Endothelial cell of umbilical vein (primary cell): ENCODE data around the gene GXYLT2. TPM values are rescaled to one million over a fixed set of nuclear protein-coding genes. Genes with fewer than 3 reads are reported as not detected.

ENCODE experiments used
- BruUV-seq: library from RNA; stranded (reverse); fragments of 400-500 nt; replicated peaks from 2 replicates; lab custom pipeline; 2021; lab: Mats Ljungman, UMichigan
- CTCF ChIA-PET: fragments of 300-600, 350-600 bp; sonication (Branson Sonifier 250); formaldehyde crosslinking; loops from one replicate; lab custom pipeline; 2021; ENCODE audit warnings: antibody characterized with exemption, inconsistent platforms; lab: Charles Lee
- POLR2A ChIA-PET: fragments of 300-600, 350-600 bp; sonication (Branson Sonifier 250); formaldehyde crosslinking; loops from one replicate; lab custom pipeline; 2021; ENCODE audit warnings: antibody characterized with exemption, inconsistent platforms; lab: Charles Lee
- DNase-seq: peaks from one replicate; pipeline ENCODE4 v3.0.0-alpha.2; 2011; ENCODE audit warnings: low read depth, low spot score
- FAIRE-seq: peaks from 2 replicates; lab custom pipeline; 2011; peaks lifted over from hg19 to GRCh38; lab: Jason Lieb, UNC
- H2AFZ ChIP-seq: 2 replicates; pipeline ENCODE4 v1.6.0; 2012; ENCODE audit warnings: low read depth, low read length, control low read depth, inconsistent platforms
- H3K27ac ChIP-seq: 2 replicates; pipeline ENCODE4 v1.5.1; 2011; ENCODE audit warnings: low read depth, mild to moderate bottlenecking, control low read depth, low read length, moderate library complexity; ENCODE audit not compliant: insufficient read depth
- H3K27me3 ChIP-seq, 2 experiments: 2 replicates each; pipeline versions ENCODE4 v1.6.0 to v1.6.1; 2011; ENCODE audit warnings: low read length in 2 of 2, mixed read lengths in 1 of 2; ENCODE audit not compliant: control insufficient read depth in 2 of 2, insufficient read depth in 2 of 2
- H3K36me3 ChIP-seq, 2 experiments: 2 replicates in 1 of 2; 3 replicates in 1 of 2; pipeline ENCODE4 v1.5.1; 2011; ENCODE audit warnings: low read length in 2 of 2, mild to moderate bottlenecking in 1 of 2, moderate library complexity in 1 of 2; ENCODE audit not compliant: control insufficient read depth in 2 of 2, insufficient read depth in 2 of 2; ENCODE audit errors: extremely low read depth in 1 of 2
- H3K4me1 ChIP-seq: 3 replicates; pipeline ENCODE4 v1.5.1; 2011; ENCODE audit warnings: mild to moderate bottlenecking, low read length; ENCODE audit not compliant: control insufficient read depth, insufficient read depth; ENCODE audit errors: extremely low read depth
- H3K4me2 ChIP-seq: 2 replicates; pipeline ENCODE4 v1.6.1; 2011; ENCODE audit warnings: low read length, control low read depth, mixed read lengths; ENCODE audit not compliant: insufficient read depth
- H3K4me3 ChIP-seq, 3 experiments: fragments of 200-600 bp in 1 of 3; sonication (generic), shearing (Covaris generic) in 1 of 3; replicated peaks in 1 of 3; 2 replicates each; pipeline ENCODE4 v1.5.1; 2011 to 2016; ENCODE audit warnings: control low read depth in 3 of 3, low read length in 3 of 3, mild to moderate bottlenecking in 2 of 3, inconsistent platforms in 1 of 3, low read depth in 1 of 3, moderate library complexity in 1 of 3; ENCODE audit not compliant: insufficient read depth in 1 of 3
- H3K79me2 ChIP-seq: 2 replicates; pipeline ENCODE4 v1.6.0; 2012; ENCODE audit warnings: low read length, inconsistent platforms; ENCODE audit not compliant: control insufficient read depth, insufficient read depth
- H3K9ac ChIP-seq: replicated peaks from 2 replicates; pipeline ENCODE3; 2011; ENCODE audit warnings: low read length, control low read depth; ENCODE audit not compliant: insufficient read depth; ENCODE audit errors: extremely low read depth
- H3K9me1 ChIP-seq: replicated peaks from 3 replicates; pipeline ENCODE4 v1.6.0; 2011; ENCODE audit warnings: mild to moderate bottlenecking, low read length; ENCODE audit not compliant: control insufficient read depth, insufficient read depth; ENCODE audit errors: extremely low read depth
- H3K9me3 ChIP-seq: replicated peaks from 2 replicates; pipeline ENCODE4 v1.5.1; 2012; ENCODE audit warnings: low read length, inconsistent platforms; ENCODE audit not compliant: control insufficient read depth, insufficient read depth
- H4K20me1 ChIP-seq: replicated peaks from 2 replicates; pipeline ENCODE3; 2011; ENCODE audit warnings: mild to moderate bottlenecking, low read length; ENCODE audit not compliant: control insufficient read depth, insufficient read depth; ENCODE audit errors: extremely low read depth
- EZH2 ChIP-seq: IDR thresholded peaks from 2 replicates; pipeline ENCODE4 v1.6.1; 2012; ENCODE audit warnings: borderline replicate concordance, low read depth, mild to moderate bottlenecking, moderate library complexity, low read length, inconsistent platforms; ENCODE audit not compliant: severe bottlenecking
- FOS ChIP-seq: IDR thresholded peaks from 2 replicates; pipeline ENCODE4 v1.6.1; 2011; ENCODE audit warnings: mild to moderate bottlenecking, low read length, moderate library complexity, borderline replicate concordance; ENCODE audit not compliant: insufficient read depth
- GATA2 ChIP-seq: IDR thresholded peaks from 2 replicates; pipeline ENCODE4 v1.7.0; 2011; ENCODE audit warnings: low read depth, mild to moderate bottlenecking, moderate library complexity, mixed read lengths, low read length; ENCODE audit not compliant: insufficient read length, insufficient read depth
- JUN ChIP-seq: IDR thresholded peaks from 2 replicates; pipeline ENCODE4 v1.6.1; 2011; ENCODE audit warnings: borderline replicate concordance, low read depth; ENCODE audit not compliant: insufficient read length, insufficient read depth
- MYC ChIP-seq: IDR thresholded peaks from one replicate; pipeline ENCODE4 v1.6.1; 2011; ENCODE audit warnings: mild to moderate bottlenecking, low read depth, low read length
- POLR2A ChIP-seq: IDR thresholded peaks from 2 replicates; pipeline ENCODE4 v1.6.1; 2012; ENCODE audit warnings: low read depth, mild to moderate bottlenecking, control low read depth, low read length
- POLR2AphosphoS5 ChIP-seq: IDR thresholded peaks from 2 replicates; pipeline ENCODE4 v1.6.1; 2012; ENCODE audit warnings: low read depth, mild to moderate bottlenecking, control low read depth, low read length, moderate library complexity; ENCODE audit not compliant: insufficient read depth
- dilution Hi-C: fragments of 300-500 bp; cut with MboI; formaldehyde crosslinking; loops from one replicate; pipeline ENCODE4 v1.15.0; 2019; ENCODE audit warnings: low sequenced_read_pairs; ENCODE audit not compliant: extremely low pct_ligation_motif_present
- intact Hi-C: fragments of 100-400 bp; cut with micrococcal nuclease; formaldehyde crosslinking; loops from one replicate; pipeline ENCODE4 v1.10.0; 2022
- polyA plus RNA-seq, 4 experiments: library from polyadenylated mRNA; depleted of rRNA in 3 of 4; stranded (reverse) in 3 of 4; unstranded in 1 of 4; fragments of >200 nt; gene quantifications; 2 replicates each; pipeline versions ENCODE4 v1.2.1 to v1.2.3, GENCODE V29; 2011 to 2012; ENCODE audit warnings: missing spikeins in 1 of 4
- total RNA-seq: library from RNA; stranded (reverse); gene quantifications from 2 replicates; pipeline ENCODE4 v1.2.3, GENCODE V29; 2021
- TF ChIP-seq, protein P1 (sequence below): IDR thresholded peaks from 2 replicates; pipeline ENCODE4 v1.6.1; 2011; ENCODE audit not compliant: insufficient read depth, insufficient read length
- TF ChIP-seq, protein P2 (sequence below), 2 donors: IDR thresholded peaks; 1 replicate in 1 of 2; 2 replicates in 1 of 2; pipeline ENCODE4 v1.5.1; 2011; ENCODE audit warnings: low read length in 2 of 2, mild to moderate bottlenecking in 2 of 2, moderate library complexity in 2 of 2, control low read depth in 1 of 2, inconsistent platforms in 1 of 2, low read depth in 1 of 2; ENCODE audit not compliant: insufficient read depth in 1 of 2; ENCODE audit errors: extremely low read depth in 1 of 2

The GXYLT2 gene
- total and polyA plus RNA-seq, 2 donors (not counting 3 experiments of a cell fraction or from before 2014, with no cell fraction given) = 0.07 to 0.24 TPM

DNA sequence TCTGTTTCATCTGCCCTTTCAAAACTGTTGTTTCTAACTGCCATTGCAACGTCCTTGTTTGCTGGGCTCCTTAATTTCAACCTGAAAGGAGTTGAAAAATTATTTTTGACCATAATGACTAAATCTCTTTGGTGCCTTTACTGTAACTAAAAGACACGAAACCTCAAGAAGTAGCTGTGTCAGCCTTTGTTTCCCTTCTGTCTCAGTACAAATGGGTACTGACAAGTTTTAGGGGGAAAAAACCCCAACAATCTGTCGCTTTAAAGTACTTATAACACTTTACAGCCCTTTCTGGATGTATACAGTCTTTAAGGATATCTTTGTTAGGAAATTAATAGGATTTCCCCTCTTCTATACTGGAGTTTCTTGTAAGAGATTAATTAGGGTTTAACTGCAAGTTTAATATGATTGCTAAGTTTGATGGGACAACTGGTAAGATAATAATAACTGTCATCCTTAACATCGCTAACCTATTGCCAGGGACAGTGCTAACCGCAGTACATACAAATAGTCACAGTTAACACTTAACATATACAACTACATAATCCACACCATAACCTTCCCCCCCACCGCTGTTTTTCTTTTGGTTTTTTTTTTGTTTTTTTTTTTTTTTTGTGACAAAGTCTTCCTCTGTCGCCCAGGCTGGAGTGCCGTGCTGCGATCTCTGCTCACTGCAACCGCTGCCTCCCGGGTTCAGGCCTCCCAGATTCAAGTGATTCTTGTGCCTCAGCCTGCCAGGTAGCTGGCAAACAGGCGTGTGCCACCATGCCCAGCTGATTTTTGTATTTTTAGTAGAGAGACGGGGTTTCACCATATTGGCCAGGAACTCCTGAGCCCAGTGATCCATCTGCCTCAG, 1.7 kb downstream of the GXYLT2 start:
- BruUV-seq = no TSS peak
- H3K4me3 ChIP-seq = no peak overlapping the region
- no peaks in the 10 kb centered on the region for H4K20me1 ChIP-seq
- dilution Hi-C loops (no loop called here), intact Hi-C loops (no loop called here)
- ChIA-PET CTCF (interaction anchor here (1.8 kb wide), 1 partner anchor 1015 kb away, joined by 5 read pairs; no protein-coding TSS in a partner anchor), POLR2A (no interaction called here)
- no peak overlapping the region for H3K9ac ChIP-seq
- TF ChIP-seq, protein P1, sequence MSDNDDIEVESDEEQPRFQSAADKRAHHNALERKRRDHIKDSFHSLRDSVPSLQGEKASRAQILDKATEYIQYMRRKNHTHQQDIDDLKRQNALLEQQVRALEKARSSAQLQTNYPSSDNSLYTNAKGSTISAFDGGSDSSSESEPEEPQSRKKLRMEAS = no peak
- TF ChIP-seq GATA2 (no peak), JUN (no peak), FOS (no peak), MYC (no peak), POLR2A (no peak), EZH2 (no peak), POLR2AphosphoS5 (no peak)
- TF ChIP-seq, protein P2, sequence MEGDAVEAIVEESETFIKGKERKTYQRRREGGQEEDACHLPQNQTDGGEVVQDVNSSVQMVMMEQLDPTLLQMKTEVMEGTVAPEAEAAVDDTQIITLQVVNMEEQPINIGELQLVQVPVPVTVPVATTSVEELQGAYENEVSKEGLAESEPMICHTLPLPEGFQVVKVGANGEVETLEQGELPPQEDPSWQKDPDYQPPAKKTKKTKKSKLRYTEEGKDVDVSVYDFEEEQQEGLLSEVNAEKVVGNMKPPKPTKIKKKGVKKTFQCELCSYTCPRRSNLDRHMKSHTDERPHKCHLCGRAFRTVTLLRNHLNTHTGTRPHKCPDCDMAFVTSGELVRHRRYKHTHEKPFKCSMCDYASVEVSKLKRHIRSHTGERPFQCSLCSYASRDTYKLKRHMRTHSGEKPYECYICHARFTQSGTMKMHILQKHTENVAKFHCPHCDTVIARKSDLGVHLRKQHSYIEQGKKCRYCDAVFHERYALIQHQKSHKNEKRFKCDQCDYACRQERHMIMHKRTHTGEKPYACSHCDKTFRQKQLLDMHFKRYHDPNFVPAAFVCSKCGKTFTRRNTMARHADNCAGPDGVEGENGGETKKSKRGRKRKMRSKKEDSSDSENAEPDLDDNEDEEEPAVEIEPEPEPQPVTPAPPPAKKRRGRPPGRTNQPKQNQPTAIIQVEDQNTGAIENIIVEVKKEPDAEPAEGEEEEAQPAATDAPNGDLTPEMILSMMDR (IDR thresholded peaks at IDR 0.05; ENCODE audit: extremely low read depth in 1 of 2, insufficient read depth in 1 of 2, low read depth in 1 of 2, low read length in 2 of 2) = no peak
- no peak overlapping the region for H3K4me2 ChIP-seq
- no peak for FAIRE-seq
- DNase-seq = no peak
- peaks cover 5% of the 10 kb centered on the region for H3K4me1 ChIP-seq
- H3K27ac ChIP-seq = no peak overlapping the region
- no peak overlapping the region for H2AFZ ChIP-seq
- H3K9me1 ChIP-seq = no peaks in the 10 kb centered on the region
- no peaks in the 10 kb centered on the region for H3K36me3 ChIP-seq
- H3K9me3 ChIP-seq = no peaks in the 10 kb centered on the region
- H3K79me2 ChIP-seq = no peaks in the 10 kb centered on the region
- peaks cover 34 to 50% of the 10 kb centered on the region in 2 experiments for H3K27me3 ChIP-seq
